ENCODE data around the gene CTSK.

Gene CTSK

GRCh38 chr1:150762552-150762951 lies 45.5 kb downstream of the CTSK start:
- DNase-seq: no peak

GRCh38 chr1:150761801-150762200 lies 46.3 kb downstream of the CTSK start:
- DNase-seq: no peak

- no peak for DNase-seq
These were observed 48.0 kb downstream of the CTSK start for GRCh38 chr1:150760013-150760412.

GRCh38 chr1:150753416-150753815 lies 54.6 kb downstream of the CTSK start:
- DNase-seq: no peak

GRCh38 chr1:150751443-150751842 lies 56.6 kb downstream of the CTSK start:
- DNase-seq: no peak

- no peak for DNase-seq
These were observed 58.2 kb downstream of the CTSK start for GRCh38 chr1:150749720-150750311.

- no peak for DNase-seq
These were observed 59.0 kb downstream of the CTSK start for GRCh38 chr1:150748878-150749719.

Data from nucleus accumbens (tissue), 56 donors.